K562 (cell line): ENCODE results near the gene CFAP69. TPM values are rescaled to one million over a fixed set of nuclear protein-coding genes. Genes with fewer than 3 reads are reported as not detected.

ENCODE experiments used
- ATAC-seq: fragments of 200-7000 bp; cut with Tn5 transposase; 3 replicates; pipeline ENCODE4 v1.9.1; 2020; ENCODE audit warnings: moderate library complexity
- BruUV-seq: library from RNA; stranded (reverse); fragments of 400-500 nt; replicated peaks from 2 replicates; lab custom pipeline; 2021; lab: Mats Ljungman, UMichigan
- CTCF ChIA-PET: fragments of 300-600 bp; formaldehyde crosslinking; extraction: SDS; loops from one replicate; lab custom pipeline; 2021; ENCODE audit warnings: low intra/inter-chr PET ratio; lab: Yijun Ruan, JAX
- POLR2A ChIA-PET: fragments of 300-600, 350-650 bp; sonication (Branson Sonifier 250); formaldehyde crosslinking; extraction: SDS; loops from one replicate; lab custom pipeline; 2021; ENCODE audit warnings: antibody characterized with exemption, inconsistent platforms; lab: Yijun Ruan, JAX
- DNase-seq, 4 experiments: peaks; one replicate each; pipeline versions ENCODE4 v3.0.0 to v3.0.0-alpha.2; 2011 to 2018; ENCODE audit warnings: low spot score in 3 of 4, mixed read lengths in 3 of 4; ENCODE audit errors: extremely low read depth in 1 of 4
- FAIRE-seq: peaks from 2 replicates; lab custom pipeline; 2011; peaks lifted over from hg19 to GRCh38; lab: Jason Lieb, UNC
- H2AFZ ChIP-seq: 2 replicates; pipeline ENCODE4 v1.6.0; 2011; ENCODE audit warnings: low read depth, low read length, control low read depth, inconsistent platforms
- H3K27ac ChIP-seq: fragments of 200-600 bp; 3 replicates; pipeline ENCODE4 v1.8.0; 2011; ENCODE audit warnings: low read depth, mild to moderate bottlenecking, control low read depth, inconsistent platforms, low read length, moderate library complexity, mixed read lengths; ENCODE audit errors: extremely low read depth
- H3K27me3 ChIP-seq, 2 experiments: fragments of 300-600 bp in 1 of 2; 2 replicates in 1 of 2; 3 replicates in 1 of 2; pipeline versions ENCODE4 v1.6.0 to v1.8.0; 2011; ENCODE audit warnings: inconsistent platforms in 2 of 2, low read length in 2 of 2, mild to moderate bottlenecking in 1 of 2, mixed read lengths in 1 of 2, moderate library complexity in 1 of 2; ENCODE audit not compliant: control insufficient read depth in 2 of 2, insufficient read depth in 2 of 2
- H3K36me3 ChIP-seq: fragments of 300-600 bp; 3 replicates; pipeline ENCODE4 v1.8.0; 2011; ENCODE audit warnings: mild to moderate bottlenecking, low read length, inconsistent platforms; ENCODE audit not compliant: control insufficient read depth, insufficient read depth
- H3K4me1 ChIP-seq, 2 experiments: fragments of 200-600 bp in 1 of 2; replicated peaks in 1 of 2; 2 replicates in 1 of 2; 3 replicates in 1 of 2; pipeline versions ENCODE4 v1.5.1 to v1.8.0; 2011; ENCODE audit warnings: inconsistent platforms in 2 of 2, low read length in 2 of 2, mild to moderate bottlenecking in 1 of 2, mixed read lengths in 1 of 2, moderate library complexity in 1 of 2; ENCODE audit not compliant: control insufficient read depth in 2 of 2, insufficient read depth in 2 of 2
- H3K4me2 ChIP-seq: 2 replicates; pipeline ENCODE4 v1.6.1; 2011; ENCODE audit warnings: low read length, control low read depth, inconsistent platforms, mixed read lengths; ENCODE audit not compliant: insufficient read depth
- H3K4me3 ChIP-seq: fragments of 200-600 bp; sonication (generic), shearing (Covaris generic); 2 replicates; pipeline ENCODE4 v1.5.1; 2016; ENCODE audit warnings: control low read depth, inconsistent platforms
- H3K79me2 ChIP-seq: fragments of 200-600 bp; 3 replicates; pipeline ENCODE4 v1.8.0; 2011; ENCODE audit warnings: low read length, inconsistent platforms; ENCODE audit not compliant: control insufficient read depth, insufficient read depth
- H3K9ac ChIP-seq, 2 experiments: 2 replicates each; pipeline versions ENCODE4 v1.6.0 to v1.6.1; 2011; ENCODE audit warnings: low read depth in 2 of 2, low read length in 2 of 2, control low read depth in 1 of 2, inconsistent platforms in 1 of 2, mild to moderate bottlenecking in 1 of 2, mixed read lengths in 1 of 2; ENCODE audit not compliant: insufficient read depth in 1 of 2
- H3K9me1 ChIP-seq: one replicate; pipeline ENCODE4 v1.6.0; 2011; ENCODE audit warnings: inconsistent platforms, mild to moderate bottlenecking, low read length, moderate library complexity; ENCODE audit not compliant: control insufficient read depth, insufficient read depth
- H3K9me3 ChIP-seq: replicated peaks from 2 replicates; pipeline ENCODE4 v1.5.1; 2011; ENCODE audit warnings: low read depth, low read length, inconsistent platforms; ENCODE audit not compliant: control insufficient read depth, insufficient read depth
- H4K20me1 ChIP-seq: replicated peaks from 2 replicates; pipeline ENCODE4 v1.6.1; 2011; ENCODE audit warnings: low read length, inconsistent platforms, mixed read lengths; ENCODE audit not compliant: control insufficient read depth, insufficient read depth
- CAMTA2 ChIP-seq: fragments of 250-450 bp; sonication (Bioruptor Pico); conservative IDR thresholded peaks from 2 replicates; pipeline ENCODE4 v1.5.1; 2022
- E2F8 ChIP-seq: fragments of 450-650 bp; IDR thresholded peaks from 2 replicates; pipeline ENCODE4 v1.7.1; 2018; ENCODE audit warnings: mild to moderate bottlenecking, low read depth; ENCODE audit not compliant: partially characterized antibody
- GABPB1 ChIP-seq: sonication (generic); formaldehyde crosslinking; IDR thresholded peaks from 2 replicates; pipeline ENCODE4 v1.8.0; 2022; ENCODE audit warnings: mild to moderate bottlenecking, missing genetic modification reagents
- HLTF ChIP-seq: fragments of 450-650 bp; IDR thresholded peaks from 2 replicates; pipeline ENCODE4 v1.6.1; 2016
- HOXB6 ChIP-seq: fragments of 250-450 bp; sonication (Bioruptor Pico); IDR thresholded peaks from 2 replicates; pipeline ENCODE4 v1.5.1; 2022; ENCODE audit warnings: mild to moderate bottlenecking, borderline replicate concordance
- KAT7 ChIP-seq: sonication (generic); formaldehyde crosslinking; IDR thresholded peaks from 2 replicates; pipeline ENCODE4 v1.8.0; 2022; ENCODE audit warnings: missing genetic modification reagents, mild to moderate bottlenecking, borderline replicate concordance
- KDM2B ChIP-seq: fragments of 250-450 bp; sonication (Bioruptor Pico); IDR thresholded peaks from 2 replicates; pipeline ENCODE4 v1.8.0; 2021; ENCODE audit warnings: mild to moderate bottlenecking, moderate library complexity
- RERE ChIP-seq: sonication (generic); formaldehyde crosslinking; IDR thresholded peaks from 2 replicates; pipeline ENCODE4 v1.8.0; 2023; ENCODE audit warnings: missing genetic modification reagents, mild to moderate bottlenecking, borderline replicate concordance
- TAF1 ChIP-seq: IDR thresholded peaks from 2 replicates; pipeline ENCODE4 v1.6.1; 2011; ENCODE audit warnings: mild to moderate bottlenecking, low read length, moderate library complexity; ENCODE audit not compliant: insufficient read depth, control insufficient read depth, severe bottlenecking; ENCODE audit errors: extremely low read depth
- TGIF2 ChIP-seq: sonication (generic); formaldehyde crosslinking; IDR thresholded peaks from 2 replicates; pipeline ENCODE4 v1.8.1; 2022; ENCODE audit warnings: mild to moderate bottlenecking, missing genetic modification reagents, moderate library complexity
- ZNF263 ChIP-seq: sonication (generic); formaldehyde crosslinking; IDR thresholded peaks from 2 replicates; pipeline ENCODE4 v1.8.0; 2022; ENCODE audit warnings: mild to moderate bottlenecking, missing genetic modification reagents, borderline replicate concordance
- ZNF436 ChIP-seq: fragments of 250-450, 450-650 bp; sonication (Bioruptor Pico); formaldehyde crosslinking; IDR thresholded peaks from 2 replicates; pipeline ENCODE4 v1.7.0; 2020; ENCODE audit warnings: mild to moderate bottlenecking
- ZNF512 ChIP-seq: IDR thresholded peaks from 2 replicates; pipeline ENCODE4 v1.6.1; 2016; ENCODE audit warnings: missing genetic modification characterization, missing compliant biosample characterization
- ZNF551 ChIP-seq: fragments of 250-450 bp; sonication (Bioruptor Pico); IDR thresholded peaks from 2 replicates; pipeline ENCODE4 v1.5.0; 2021; ENCODE audit warnings: mild to moderate bottlenecking, moderate library complexity
- WGBS: fragments of 100-300 bp; shearing (Covaris generic); methylation state at CpG from one replicate; pipeline ENCODE4 v1.1.6; 2016; ENCODE audit warnings: low coverage, mixed read lengths; ENCODE audit not compliant: insufficient coverage; ENCODE audit errors: missing lambda C conversion rate; 5-methylcytosine and 5-hydroxymethylcytosine counted together
- in situ Hi-C: fragments of 300-500 bp; cut with MboI; formaldehyde crosslinking; loops from 4 replicates; pipeline ENCODE4 v1.15.0; 2018; ENCODE audit warnings: inconsistent platforms, mixed read lengths
- intact Hi-C: fragments of 100-400 bp; cut with micrococcal nuclease; formaldehyde crosslinking; loops from 2 replicates; pipeline ENCODE4 v1.14.2; 2022
- polyA plus RNA-seq, 8 experiments: library from polyadenylated mRNA; depleted of rRNA in 4 of 8; stranded (reverse) in 5 of 8; unstranded in 3 of 8; fragments of >200 nt; fragmentation: Nextera tagmentation in 2 of 8; fragmentation: Illumina TruSeq in 1 of 8; extraction: Ambion mirVana in 2 of 8; extraction: Trizol in 1 of 8; gene quantifications; 2 replicates each; pipeline versions ENCODE4 v1.2.1 to v1.2.3, GENCODE V29; 2011 to 2014; ENCODE audit warnings: inconsistent platforms in 1 of 8, missing spikeins in 1 of 8
- total RNA-seq, 7 experiments: library from RNA; depleted of rRNA in 6 of 7; stranded (reverse); fragments of >200 nt in 6 of 7; fragmentation: Illumina TruSeq in 2 of 7; extraction: Trizol in 2 of 7; gene quantifications; 2 replicates each; pipeline versions ENCODE4 v1.2.1 to v1.2.3, GENCODE V29; 2011 to 2021; ENCODE audit warnings: low replicate concordance in 1 of 7

CFAP69 gene
- total and polyA plus RNA-seq, 9 of the 15 experiments (the other 6 are each of a cell fraction or from before 2014, with no cell fraction given), result 0.24 to 5.1 (median 1.7) TPM

- Histone ChIP-seq H3K27me3 (no peaks in the 10 kb centered on the region), H3K4me3 (no peak overlapping the region), H3K79me2 (no peaks in the 10 kb centered on the region), H3K9me1 (no peaks in the 10 kb centered on the region), H3K4me2 (no peak overlapping the region), H3K4me1 (no peaks in the 10 kb centered on the region), H2AFZ (no peak overlapping the region), H3K27ac (no peak overlapping the region), H3K36me3 (no peaks in the 10 kb centered on the region), H3K9ac (no peak overlapping the region), H4K20me1 (no peaks in the 10 kb centered on the region), H3K9me3 (no peaks in the 10 kb centered on the region)
- FAIRE-seq, result no peak
- in situ Hi-C loops, result no loop called here
- ATAC-seq, result no peak
- CTCF ChIA-PET, result no interaction called here
- POLR2A ChIA-PET, result no interaction called here
- intact Hi-C loops, result no loop called here
- no peak for DNase-seq
- TF ChIP-seq CAMTA2 (CRISPR knock-in tag), result no peak
- TF ChIP-seq ZNF436 (CRISPR knock-in tag), result no peak
- TF ChIP-seq TGIF2 (CRISPR knock-in tag), result no peak
- no peak for TF ChIP-seq E2F8
- TF ChIP-seq HLTF, result no peak
- no peak for TF ChIP-seq TAF1
- TF ChIP-seq ZNF551, result no peak
- no peak for TF ChIP-seq RERE (CRISPR knock-in tag)
- TF ChIP-seq KAT7, result no peak
- no peak for TF ChIP-seq GABPB1 (CRISPR knock-in tag)
- no peak for TF ChIP-seq ZNF512 (tag)
- no peak for TF ChIP-seq HOXB6 (CRISPR knock-in tag)
- no peak for TF ChIP-seq KDM2B (CRISPR knock-in tag)
- no peak for TF ChIP-seq ZNF263 (CRISPR knock-in tag)
- no TSS peak for BruUV-seq
- 15% methylated on average over 3 of the region's 3 CpGs for WGBS
Observed at GRCh38 chr7:90288154-90288553, 43.2 kb downstream of the CFAP69 start.
